Measurements from ENCODE around the gene TXNRD1.
"Not testable (repeated sequence)": the region's sequence is repeated elsewhere in the genome, so short reads cannot be mapped to it uniquely, and the experiment has no call there.

Gene TXNRD1

DNA sequence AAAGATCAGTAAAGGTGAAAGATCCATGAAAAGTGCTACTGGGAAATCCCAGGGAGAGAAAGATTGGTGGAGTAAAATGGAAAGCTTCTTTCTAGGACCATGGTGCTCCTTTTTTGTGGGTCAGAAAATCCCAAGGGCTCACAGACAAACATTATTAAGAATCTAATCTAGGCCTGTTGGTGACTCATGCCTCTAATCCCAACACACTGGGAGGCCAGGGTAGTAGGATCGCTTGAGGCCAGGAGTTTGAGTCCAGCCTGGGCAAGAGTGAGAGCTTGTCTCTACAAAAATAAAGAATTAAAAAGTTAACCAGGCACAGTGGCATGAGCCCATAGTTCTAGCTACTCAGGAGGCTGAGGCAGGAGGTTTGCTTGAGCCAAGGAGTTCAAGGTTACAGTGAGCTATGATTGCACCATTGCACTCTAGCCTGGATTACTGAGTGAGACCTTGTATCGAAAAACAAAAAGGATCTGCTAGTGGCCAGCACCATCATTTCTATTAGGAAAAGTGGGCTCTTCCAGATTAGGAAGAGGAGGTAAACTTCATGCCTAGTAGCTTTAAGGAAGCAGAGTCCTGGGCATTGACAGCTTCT, 43.0 kb downstream of the TXNRD1 start:
- DNase-seq (ENCODE audit: low read depth) = no peak
- no peak overlapping the region for H3K4me3 ChIP-seq (ENCODE audit: low read length)
- TF ChIP-seq, protein P1, sequence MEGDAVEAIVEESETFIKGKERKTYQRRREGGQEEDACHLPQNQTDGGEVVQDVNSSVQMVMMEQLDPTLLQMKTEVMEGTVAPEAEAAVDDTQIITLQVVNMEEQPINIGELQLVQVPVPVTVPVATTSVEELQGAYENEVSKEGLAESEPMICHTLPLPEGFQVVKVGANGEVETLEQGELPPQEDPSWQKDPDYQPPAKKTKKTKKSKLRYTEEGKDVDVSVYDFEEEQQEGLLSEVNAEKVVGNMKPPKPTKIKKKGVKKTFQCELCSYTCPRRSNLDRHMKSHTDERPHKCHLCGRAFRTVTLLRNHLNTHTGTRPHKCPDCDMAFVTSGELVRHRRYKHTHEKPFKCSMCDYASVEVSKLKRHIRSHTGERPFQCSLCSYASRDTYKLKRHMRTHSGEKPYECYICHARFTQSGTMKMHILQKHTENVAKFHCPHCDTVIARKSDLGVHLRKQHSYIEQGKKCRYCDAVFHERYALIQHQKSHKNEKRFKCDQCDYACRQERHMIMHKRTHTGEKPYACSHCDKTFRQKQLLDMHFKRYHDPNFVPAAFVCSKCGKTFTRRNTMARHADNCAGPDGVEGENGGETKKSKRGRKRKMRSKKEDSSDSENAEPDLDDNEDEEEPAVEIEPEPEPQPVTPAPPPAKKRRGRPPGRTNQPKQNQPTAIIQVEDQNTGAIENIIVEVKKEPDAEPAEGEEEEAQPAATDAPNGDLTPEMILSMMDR (IDR thresholded peaks at IDR 0.05; ENCODE audit: insufficient read depth, low read depth, low read length, missing control alignments) = no peak

DNA sequence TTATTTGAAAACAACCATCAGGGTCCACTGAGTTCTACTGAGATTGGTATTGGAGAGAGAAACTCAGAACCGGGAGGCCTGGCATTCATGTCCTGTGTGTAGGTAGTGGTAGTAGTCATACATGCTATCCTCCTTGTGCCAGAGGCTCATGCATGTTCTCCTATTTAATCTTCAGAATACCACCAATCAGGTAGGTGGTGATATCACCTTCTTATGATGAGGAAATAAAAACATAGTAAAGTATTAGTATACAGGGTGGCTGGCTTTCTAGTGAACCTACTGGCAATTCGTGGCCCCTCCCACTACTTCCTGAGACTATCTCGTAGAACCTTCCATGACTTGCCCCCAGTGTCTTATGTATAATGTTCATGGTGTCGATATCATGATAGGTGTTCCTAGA, 47.4 kb downstream of the TXNRD1 start:
- H3K4me3 ChIP-seq (ENCODE audit: low read length) = no peak overlapping the region
- peak; percentile 84 for DNase-seq (ENCODE audit: low read depth)
- TF ChIP-seq, protein P1 (IDR thresholded peaks at IDR 0.05; ENCODE audit: insufficient read depth, low read depth, low read length, missing control alignments) = no peak

DNA sequence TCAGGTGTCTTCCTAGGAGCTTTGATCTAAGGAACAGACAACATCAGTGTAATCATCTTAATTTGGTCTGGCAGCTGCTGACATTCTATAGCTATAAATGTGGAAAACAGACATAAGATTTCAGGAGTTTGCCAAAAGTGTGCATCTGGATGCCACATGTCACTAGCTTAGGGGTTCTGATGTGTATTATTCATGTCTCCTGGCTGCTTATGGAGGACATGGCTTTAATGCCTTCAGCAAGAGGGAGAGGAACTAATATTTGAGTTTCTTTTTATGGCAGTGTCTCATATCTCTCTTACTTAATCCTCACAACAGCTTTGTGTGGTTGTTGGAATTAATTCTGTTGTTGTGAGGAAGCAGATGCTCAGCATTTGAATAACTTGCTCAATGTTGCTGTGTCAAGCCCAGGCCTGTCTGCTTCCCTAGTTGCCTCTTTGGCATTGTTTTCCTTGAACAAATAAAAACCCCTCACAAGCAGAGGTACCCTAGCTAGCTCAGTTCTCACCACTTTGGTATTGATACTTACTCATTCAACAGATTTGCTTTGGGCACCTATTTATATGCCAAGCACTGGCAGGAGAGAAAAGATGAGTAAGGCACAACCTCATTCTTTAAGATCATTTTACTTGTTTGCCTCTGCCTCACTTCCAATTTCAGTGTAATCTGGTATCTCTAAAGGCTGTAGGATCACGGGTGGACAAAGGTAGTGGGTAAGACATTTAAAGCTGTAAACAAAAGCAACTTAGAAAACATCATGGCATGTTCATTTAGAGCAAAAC, 48.2 kb downstream of the TXNRD1 start:
- TF ChIP-seq, protein P1 (IDR thresholded peaks at IDR 0.05; ENCODE audit: insufficient read depth, low read depth, low read length, missing control alignments) = no peak
- DNase-seq (ENCODE audit: low read depth) = peak; percentile 98
- H3K4me3 ChIP-seq (ENCODE audit: low read length) = no peak overlapping the region

DNA sequence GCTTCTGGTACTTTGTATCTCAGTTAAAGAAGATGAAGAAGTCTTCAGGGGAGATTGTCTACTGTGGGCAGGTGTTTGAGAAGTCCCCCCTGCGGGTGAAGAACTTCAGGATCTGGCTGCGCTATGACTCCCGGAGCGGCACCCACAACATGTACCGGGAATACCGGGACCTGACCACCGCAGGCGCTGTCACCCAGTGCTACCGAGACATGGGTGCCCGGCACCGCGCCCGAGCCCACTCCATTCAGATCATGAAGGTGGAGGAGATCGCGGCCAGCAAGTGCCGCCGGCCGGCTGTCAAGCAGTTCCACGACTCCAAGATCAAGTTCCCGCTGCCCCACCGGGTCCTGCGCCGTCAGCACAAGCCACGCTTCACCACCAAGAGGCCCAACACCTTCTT, 49.9 kb downstream of the TXNRD1 start:
- not testable (repeated sequence) for H3K4me3 ChIP-seq (ENCODE audit: low read length)

DNA sequence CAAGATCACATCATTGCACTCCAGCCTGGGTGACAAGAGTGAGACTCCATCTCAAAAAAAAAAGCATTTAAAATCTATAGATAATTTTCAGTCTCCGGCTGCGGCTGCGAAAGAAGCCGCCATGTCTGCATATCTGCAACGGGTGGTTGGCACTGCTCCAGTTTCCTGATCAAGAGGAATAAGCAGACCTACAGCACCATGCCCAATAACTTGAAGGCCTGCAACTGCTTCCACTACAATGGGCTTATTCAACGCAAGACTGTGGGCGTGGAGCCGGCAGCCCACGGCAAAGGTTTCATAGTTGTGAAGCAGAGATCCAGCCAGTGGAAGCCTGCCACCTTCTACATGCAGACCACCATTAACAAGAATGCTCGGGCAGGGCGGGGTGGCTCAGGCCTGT, 57.4 kb downstream of the TXNRD1 start:
- no peak for DNase-seq (ENCODE audit: low read depth)
- no peak overlapping the region for H3K4me3 ChIP-seq (ENCODE audit: low read length)
- TF ChIP-seq, protein P1 (IDR thresholded peaks at IDR 0.05; ENCODE audit: insufficient read depth, low read depth, low read length, missing control alignments) = no peak

More for the DNA sequence above, 49.9 kb downstream of the TXNRD1 start:
- not testable (repeated sequence) for DNase-seq (ENCODE audit: low read depth)

DNA sequence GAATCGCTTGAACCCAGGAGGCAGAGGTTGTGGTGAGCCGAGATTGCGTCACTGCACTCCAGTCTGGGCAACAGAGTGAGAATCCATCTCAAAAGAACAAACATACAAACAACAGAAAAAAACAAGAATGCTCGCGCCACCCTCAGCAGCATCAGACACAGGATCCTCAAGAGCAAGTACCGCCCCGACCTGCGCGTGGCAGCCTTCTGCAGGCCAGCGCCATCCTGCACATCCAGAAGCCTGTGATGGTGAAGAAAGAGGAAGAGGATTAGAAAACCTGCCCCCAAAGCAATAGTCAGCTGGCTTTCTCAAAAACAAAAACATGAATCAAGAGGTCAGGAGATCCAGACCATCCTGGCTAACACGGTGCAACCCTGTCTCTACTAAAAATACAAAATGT, 57.9 kb downstream of the TXNRD1 start:
- TF ChIP-seq, protein P1 (IDR thresholded peaks at IDR 0.05; ENCODE audit: insufficient read depth, low read depth, low read length, missing control alignments) = no peak
- H3K4me3 ChIP-seq (ENCODE audit: low read length) = no peak overlapping the region
- DNase-seq (ENCODE audit: low read depth) = no peak

DNA sequence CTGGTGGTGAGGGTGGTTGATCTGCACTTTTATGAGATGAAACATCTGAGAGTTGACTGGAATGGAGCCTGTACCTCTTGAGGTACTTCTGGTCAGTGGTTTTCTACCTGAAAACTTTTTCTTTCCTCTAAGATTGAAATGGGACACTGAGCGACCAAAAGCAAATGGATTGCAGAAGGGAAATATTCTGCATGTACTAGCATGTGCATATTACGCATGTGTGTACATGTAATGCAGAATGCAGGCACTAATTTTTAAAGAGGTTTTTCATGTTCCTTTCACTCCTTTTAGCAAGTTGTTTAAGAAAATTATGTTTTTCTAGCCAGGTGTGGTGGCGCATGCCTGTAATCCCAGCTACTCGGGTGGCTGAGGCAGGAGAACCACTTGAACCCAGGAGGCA, 59.2 kb downstream of the TXNRD1 start:
- TF ChIP-seq, protein P1 (IDR thresholded peaks at IDR 0.05; ENCODE audit: insufficient read depth, low read depth, low read length, missing control alignments) = no peak
- DNase-seq (ENCODE audit: low read depth) = peak; percentile 57
- no peak overlapping the region for H3K4me3 ChIP-seq (ENCODE audit: low read length)

Measured in epithelial cell of esophagus (primary cell).